Endothelial cell (in vitro differentiated cells): ENCODE measurements around the gene DCUN1D2. TPM values are rescaled to one million over a fixed set of nuclear protein-coding genes. Genes with fewer than 3 reads are reported as not detected.
"Not testable (repeated sequence)": the region's sequence is repeated elsewhere in the genome, so short reads cannot be mapped to it uniquely, and the experiment has no call there.

Experiments used
- DNase-seq: peaks from one replicate; pipeline ENCODE4 v3.0.0; 2021; ENCODE audit warnings: low spot score
- H3K27ac Mint-ChIP-seq: one replicate; pipeline ENCODE4 v1.8.0; 2021; ENCODE audit warnings: mixed read lengths, inconsistent platforms; ENCODE audit not compliant: unreplicated experiment
- H3K27me3 Mint-ChIP-seq: one replicate; pipeline ENCODE4 v1.8.0; 2021; ENCODE audit warnings: mild to moderate bottlenecking, moderate library complexity, mixed read lengths, inconsistent platforms; ENCODE audit not compliant: unreplicated experiment
- H3K36me3 Mint-ChIP-seq: one replicate; pipeline ENCODE4 v1.8.0; 2021; ENCODE audit warnings: mild to moderate bottlenecking, low read depth, mixed read lengths, inconsistent platforms; ENCODE audit not compliant: unreplicated experiment
- H3K4me1 Mint-ChIP-seq: one replicate; pipeline ENCODE4 v1.8.0; 2021; ENCODE audit warnings: mild to moderate bottlenecking, mixed read lengths, inconsistent platforms; ENCODE audit not compliant: unreplicated experiment
- H3K4me3 Mint-ChIP-seq: one replicate; pipeline ENCODE4 v1.8.0; 2021; ENCODE audit warnings: mild to moderate bottlenecking, mixed read lengths, inconsistent platforms; ENCODE audit not compliant: unreplicated experiment
- H3K9me3 Mint-ChIP-seq: one replicate; pipeline ENCODE4 v1.8.0; 2021; ENCODE audit warnings: mixed read lengths, inconsistent platforms; ENCODE audit not compliant: unreplicated experiment
- total RNA-seq: library from RNA; stranded (reverse); fragmentation: NEBNext Ultra II Directional; extraction: Animal tissue kit (Norgen Biotek cat#: 25700); gene quantifications from one replicate; pipeline ENCODE4 v1.2.1, GENCODE V29; 2021; ENCODE audit not compliant: unreplicated experiment
- TF ChIP-seq, protein P1 (sequence below): fragments of 200-600 bp; sonication (generic); IDR thresholded peaks from one replicate; pipeline ENCODE4 v1.5.0; 2021; ENCODE audit warnings: antibody characterized with exemption; ENCODE audit not compliant: unreplicated experiment

Gene DCUN1D2
- total RNA-seq, 1 donor from 2014 or later, result 23.9 TPM

DNA sequence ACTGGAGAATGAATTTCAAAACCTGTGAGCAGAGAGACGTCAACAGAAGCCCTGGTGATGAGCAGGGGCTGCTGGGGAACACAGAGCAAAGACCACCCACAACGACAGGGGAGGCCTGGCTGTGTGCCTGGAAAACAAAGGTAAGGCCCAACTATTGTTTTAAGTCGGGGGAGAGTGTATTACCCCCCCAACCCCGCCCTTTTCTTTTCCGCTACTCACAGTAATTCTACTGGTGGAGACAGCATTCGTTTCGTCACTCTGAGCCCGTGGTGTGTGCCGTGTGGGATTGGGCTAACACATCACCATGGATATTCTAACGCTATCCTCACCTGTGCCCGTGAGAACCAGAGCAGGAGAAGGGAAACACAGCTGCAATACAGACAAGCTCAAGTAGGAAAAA is 18.7 kb downstream of the DCUN1D2 start:
- Mint-ChIP-seq H3K9me3 (no peaks in the 10 kb centered on the region), H3K27me3 (peaks cover 4% of the 10 kb centered on the region), H3K27ac (no peak overlapping the region), H3K4me3 (no peak overlapping the region), H3K36me3 (peaks cover 31% of the 10 kb centered on the region), H3K4me1 (peaks cover 13% of the 10 kb centered on the region)
- DNase-seq, result no peak
- TF ChIP-seq, protein P1, sequence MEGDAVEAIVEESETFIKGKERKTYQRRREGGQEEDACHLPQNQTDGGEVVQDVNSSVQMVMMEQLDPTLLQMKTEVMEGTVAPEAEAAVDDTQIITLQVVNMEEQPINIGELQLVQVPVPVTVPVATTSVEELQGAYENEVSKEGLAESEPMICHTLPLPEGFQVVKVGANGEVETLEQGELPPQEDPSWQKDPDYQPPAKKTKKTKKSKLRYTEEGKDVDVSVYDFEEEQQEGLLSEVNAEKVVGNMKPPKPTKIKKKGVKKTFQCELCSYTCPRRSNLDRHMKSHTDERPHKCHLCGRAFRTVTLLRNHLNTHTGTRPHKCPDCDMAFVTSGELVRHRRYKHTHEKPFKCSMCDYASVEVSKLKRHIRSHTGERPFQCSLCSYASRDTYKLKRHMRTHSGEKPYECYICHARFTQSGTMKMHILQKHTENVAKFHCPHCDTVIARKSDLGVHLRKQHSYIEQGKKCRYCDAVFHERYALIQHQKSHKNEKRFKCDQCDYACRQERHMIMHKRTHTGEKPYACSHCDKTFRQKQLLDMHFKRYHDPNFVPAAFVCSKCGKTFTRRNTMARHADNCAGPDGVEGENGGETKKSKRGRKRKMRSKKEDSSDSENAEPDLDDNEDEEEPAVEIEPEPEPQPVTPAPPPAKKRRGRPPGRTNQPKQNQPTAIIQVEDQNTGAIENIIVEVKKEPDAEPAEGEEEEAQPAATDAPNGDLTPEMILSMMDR, result no peak

DNA sequence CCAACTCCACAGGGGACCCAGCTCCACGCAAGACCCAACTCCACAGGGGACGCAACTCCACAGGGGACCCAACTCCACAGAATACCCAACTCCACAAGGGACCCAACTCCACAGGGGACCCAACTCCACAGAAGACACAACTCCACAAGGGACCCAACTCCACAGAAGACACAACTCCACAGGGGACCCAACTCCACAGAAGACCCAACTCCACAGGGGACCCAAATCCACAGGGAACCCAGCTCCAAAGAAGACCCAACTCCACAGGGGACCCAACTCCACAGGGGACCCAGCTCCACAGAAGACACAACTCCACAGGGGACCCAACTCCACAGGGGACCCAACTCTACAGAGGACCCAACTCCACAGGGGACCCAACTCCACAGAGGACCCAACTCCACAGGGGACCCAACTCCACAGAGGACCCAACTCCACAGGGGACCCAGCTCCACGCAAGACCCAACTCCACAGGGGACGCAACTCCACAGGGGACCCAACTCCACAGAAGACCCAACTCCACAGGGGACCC is 19.8 kb downstream of the DCUN1D2 start:
- H3K9me3 Mint-ChIP-seq, H3K27me3 Mint-ChIP-seq, H3K4me3 Mint-ChIP-seq, H3K27ac Mint-ChIP-seq, DNase-seq: not testable (repeated sequence)
- Mint-ChIP-seq H3K36me3 (peaks cover 31% of the 10 kb centered on the region), H3K4me1 (peaks cover 13% of the 10 kb centered on the region)

DNA sequence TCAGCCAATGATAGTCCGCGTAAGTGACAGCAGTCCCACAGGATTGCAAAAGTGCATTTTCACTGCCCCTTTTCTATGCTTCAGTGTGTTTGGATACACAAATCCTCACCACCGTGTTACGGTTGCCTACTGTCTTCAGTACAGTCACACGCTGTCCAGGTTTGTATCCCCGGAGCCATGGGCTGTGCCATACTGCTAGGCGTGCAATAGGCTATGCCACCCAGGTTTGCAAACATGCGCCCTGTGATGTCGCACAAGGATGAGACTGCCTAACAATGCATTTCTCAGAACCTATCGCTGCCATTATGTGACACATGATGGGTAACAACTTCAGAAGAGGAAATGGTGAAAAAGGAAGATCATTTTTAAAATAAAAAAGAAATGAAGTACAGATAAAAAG is 20.4 kb downstream of the DCUN1D2 start:
- TF ChIP-seq, protein P1, result no peak
- Mint-ChIP-seq H3K9me3 (no peaks in the 10 kb centered on the region), H3K27me3 (peaks cover 4% of the 10 kb centered on the region), H3K36me3 (peaks cover 26% of the 10 kb centered on the region), H3K4me3 (no peak overlapping the region), H3K27ac (no peak overlapping the region), H3K4me1 (peaks cover 18% of the 10 kb centered on the region)
- no peak for DNase-seq

DNA sequence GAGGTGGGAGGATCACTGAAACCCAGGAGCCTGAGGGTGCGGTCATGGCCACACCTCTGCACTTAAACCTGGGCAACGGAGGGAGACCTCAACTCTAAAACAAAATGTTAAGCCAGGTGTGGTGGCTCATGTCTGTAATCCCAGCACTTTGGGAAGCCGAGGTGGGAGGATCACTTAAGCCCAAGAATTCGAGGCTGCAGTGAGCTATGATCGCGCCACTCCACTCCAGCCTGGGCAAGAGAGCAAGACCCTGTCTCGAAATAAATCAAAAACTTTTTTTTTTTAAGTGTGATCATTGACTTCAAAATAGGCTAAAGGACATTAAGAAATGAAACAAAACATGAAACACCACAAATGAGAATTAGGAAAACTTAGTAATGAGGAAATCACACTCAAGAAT is 20.9 kb downstream of the DCUN1D2 start:
- Mint-ChIP-seq H3K27ac (no peak overlapping the region), H3K27me3 (peaks cover 4% of the 10 kb centered on the region), H3K9me3 (no peaks in the 10 kb centered on the region), H3K36me3 (peaks cover 24% of the 10 kb centered on the region), H3K4me1 (peaks cover 18% of the 10 kb centered on the region), H3K4me3 (no peak overlapping the region)
- TF ChIP-seq, protein P1, result no peak
- DNase-seq, result no peak

DNA sequence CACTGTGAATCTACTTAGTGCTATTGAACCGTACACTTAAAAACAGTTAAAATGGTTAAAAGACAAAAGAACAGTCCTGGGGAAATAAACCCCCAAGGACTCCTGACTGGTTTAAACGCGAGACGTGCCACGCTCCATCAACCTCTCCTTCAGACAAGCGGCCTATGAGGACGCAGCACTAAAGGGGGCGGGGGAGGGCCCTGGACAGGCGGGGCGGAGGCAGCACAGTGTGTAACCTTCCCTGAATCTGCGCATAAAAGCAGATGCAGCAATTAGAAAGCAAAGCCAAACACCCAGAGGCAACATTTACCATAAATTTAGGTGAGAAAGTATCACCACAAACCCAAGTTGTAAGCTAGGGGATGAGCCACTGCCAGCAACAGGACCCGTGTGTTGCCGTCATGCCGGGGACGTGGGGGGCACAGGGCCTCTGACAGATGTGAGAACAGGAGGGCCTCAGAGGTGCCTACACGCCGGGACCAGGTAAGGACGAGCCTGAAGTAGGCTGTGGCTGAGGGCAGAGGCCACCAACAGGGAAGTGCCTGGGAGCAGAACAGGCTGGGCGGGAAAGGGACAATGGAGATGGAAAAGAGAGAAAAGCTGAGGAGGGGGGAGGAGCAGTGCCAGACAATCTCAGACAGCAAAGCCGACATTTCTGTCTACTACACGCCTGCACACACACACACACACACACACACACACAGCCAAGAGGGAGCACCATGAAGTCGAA is 21.9 kb downstream of the DCUN1D2 start:
- Mint-ChIP-seq H3K4me1 (peaks cover 18% of the 10 kb centered on the region), H3K36me3 (peaks cover 17% of the 10 kb centered on the region), H3K9me3 (no peaks in the 10 kb centered on the region), H3K27ac (peak overlapping the region; percentile 87), H3K27me3 (peaks cover 4% of the 10 kb centered on the region), H3K4me3 (no peak overlapping the region)
- TF ChIP-seq, protein P1, result no peak
- DNase-seq, result no peak
